GM12892 (cell line): ENCODE results near the gene CD82.

Source experiments
- DNase-seq: peaks from one replicate; pipeline ENCODE4 v3.0.0; 2011; ENCODE audit not compliant: insufficient read length
- FAIRE-seq: peaks from 2 replicates; lab custom pipeline; 2011; peaks lifted over from hg19 to GRCh38; lab: Jason Lieb, UNC
- POLR2A ChIP-seq: IDR thresholded peaks from 2 replicates; pipeline ENCODE4 v1.6.1; 2011; ENCODE audit warnings: low read depth, low read length, control low read depth
- POLR2AphosphoS5 ChIP-seq: IDR thresholded peaks from 2 replicates; pipeline ENCODE4 v1.6.1; 2011; ENCODE audit warnings: low read depth, low read length, control low read depth
- TAF1 ChIP-seq: IDR thresholded peaks from 2 replicates; pipeline ENCODE4 v1.6.1; 2011; ENCODE audit warnings: low read depth, mild to moderate bottlenecking, control low read depth, low read length, borderline replicate concordance

Gene CD82

GRCh38 chr11:44526438-44526837 is 39.0 kb upstream of the CD82 start:
- DNase-seq (no peak), FAIRE-seq (no peak)
- TF ChIP-seq POLR2A: no peak
- TF ChIP-seq POLR2AphosphoS5: no peak
- no peak for TF ChIP-seq TAF1

DNA sequence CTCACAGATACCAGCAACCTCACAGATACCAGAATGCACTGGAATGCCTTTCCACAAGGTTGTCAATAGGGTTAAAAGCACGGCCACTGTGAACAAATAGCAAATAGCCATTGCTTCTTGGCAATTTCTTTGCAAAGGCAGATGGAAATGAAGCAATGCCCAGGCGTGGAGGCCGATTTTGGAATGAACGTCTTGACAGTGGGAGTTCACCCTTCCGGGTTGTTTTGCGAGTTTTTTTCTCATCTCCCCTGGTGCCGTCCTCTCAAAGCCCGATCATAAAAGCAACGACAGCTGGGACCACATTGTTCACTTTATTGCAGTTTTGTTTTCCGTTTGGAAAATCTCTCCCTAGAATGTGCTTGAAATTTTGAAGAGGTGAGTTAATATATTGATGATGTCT is 38.0 kb upstream of the CD82 start:
- FAIRE-seq: no peak
- TF ChIP-seq POLR2A: no peak
- no peak for TF ChIP-seq POLR2AphosphoS5
- no peak for TF ChIP-seq TAF1
- DNase-seq: no peak

DNA sequence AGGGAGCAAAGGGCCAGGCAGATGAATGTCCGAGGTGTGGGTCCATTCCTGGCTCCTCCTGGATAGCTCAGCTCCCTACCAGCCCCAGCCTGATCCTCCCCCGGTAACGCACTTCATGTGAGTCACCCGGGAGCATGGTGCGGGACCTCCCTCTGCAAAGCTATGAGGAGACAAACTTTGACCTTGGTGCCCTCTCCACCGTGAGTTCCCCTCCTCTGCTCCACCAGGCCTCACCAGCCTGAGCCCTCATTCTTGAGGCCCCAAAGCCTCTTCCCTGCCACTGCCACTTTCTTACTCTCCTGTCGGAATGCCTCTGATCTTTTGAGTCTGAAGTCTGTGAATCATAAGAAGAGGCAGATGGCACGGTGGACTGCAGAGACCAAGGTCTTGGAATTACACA is 37.4 kb upstream of the CD82 start:
- DNase-seq: no peak
- FAIRE-seq: no peak
- TF ChIP-seq POLR2AphosphoS5 (no peak), POLR2A (no peak), TAF1 (no peak)

- DNase-seq (no peak), FAIRE-seq (no peak)
- TF ChIP-seq POLR2AphosphoS5 (no peak), POLR2A (no peak), TAF1 (no peak)
Observed at GRCh38 chr11:44528581-44528980, 36.9 kb upstream of the CD82 start.

DNA sequence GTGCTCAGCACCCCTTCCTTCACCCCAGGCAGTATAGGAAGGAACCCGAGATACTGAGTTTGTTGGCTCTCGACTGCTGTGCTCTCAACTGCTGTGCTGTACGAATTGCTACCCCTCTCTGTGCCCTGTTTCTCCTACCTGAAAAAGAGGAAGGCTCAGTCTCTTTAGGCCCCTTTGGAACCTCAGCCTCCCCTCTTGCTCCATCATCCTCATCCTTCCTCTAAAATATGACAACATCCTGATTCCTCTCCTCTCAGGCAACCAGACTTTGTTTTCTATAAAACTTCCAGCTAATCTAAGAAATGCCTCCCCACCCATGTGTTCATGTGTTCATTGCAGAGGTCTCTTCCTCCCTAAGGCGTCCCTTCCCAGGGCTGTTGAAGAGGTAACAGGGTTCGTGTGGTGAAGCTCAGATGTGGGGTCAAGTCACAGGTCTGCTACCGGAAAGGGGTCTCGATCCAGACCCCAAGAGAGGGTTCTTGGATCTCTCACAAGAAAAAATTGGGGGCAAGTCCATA is 35.5 kb upstream of the CD82 start:
- no peak for TF ChIP-seq POLR2A
- TF ChIP-seq POLR2AphosphoS5: no peak
- no peak for TF ChIP-seq TAF1
- DNase-seq: no peak
- FAIRE-seq: no peak

GRCh38 chr11:44530413-44531115 is 34.9 kb upstream of the CD82 start:
- no peak for DNase-seq
- FAIRE-seq: no peak
- TF ChIP-seq POLR2AphosphoS5 (no peak), POLR2A (no peak), TAF1 (no peak)

GRCh38 chr11:44531116-44531504 is 34.4 kb upstream of the CD82 start:
- TF ChIP-seq TAF1: no peak
- TF ChIP-seq POLR2AphosphoS5: no peak
- no peak for TF ChIP-seq POLR2A
- DNase-seq: no peak
- FAIRE-seq: no peak

DNA sequence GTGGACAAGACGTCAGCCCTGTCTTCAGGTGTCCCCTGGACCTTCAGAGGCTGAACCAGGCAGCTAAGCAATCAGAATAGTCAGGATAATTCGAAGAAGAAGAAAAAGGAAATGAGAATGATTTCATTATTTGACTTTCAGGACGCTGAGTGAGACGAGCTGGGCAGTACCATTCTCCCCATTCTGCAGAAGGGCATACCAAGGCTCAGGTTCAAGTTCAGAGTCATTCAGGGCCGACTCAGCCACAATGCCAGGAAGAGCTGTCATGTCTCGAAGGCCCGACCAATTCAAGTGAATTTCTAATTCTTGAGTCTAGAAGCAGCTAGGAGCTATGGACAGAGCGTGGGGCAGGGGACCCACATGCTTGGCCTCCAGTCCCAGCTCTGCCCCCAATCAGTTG is 33.8 kb upstream of the CD82 start:
- no peak for DNase-seq
- TF ChIP-seq TAF1: no peak
- TF ChIP-seq POLR2A: no peak
- TF ChIP-seq POLR2AphosphoS5: no peak
- FAIRE-seq: no peak

GRCh38 chr11:44532809-44533208 is 32.7 kb upstream of the CD82 start:
- DNase-seq (no peak), FAIRE-seq (no peak)
- TF ChIP-seq POLR2A (no peak), TAF1 (no peak), POLR2AphosphoS5 (no peak)

DNA sequence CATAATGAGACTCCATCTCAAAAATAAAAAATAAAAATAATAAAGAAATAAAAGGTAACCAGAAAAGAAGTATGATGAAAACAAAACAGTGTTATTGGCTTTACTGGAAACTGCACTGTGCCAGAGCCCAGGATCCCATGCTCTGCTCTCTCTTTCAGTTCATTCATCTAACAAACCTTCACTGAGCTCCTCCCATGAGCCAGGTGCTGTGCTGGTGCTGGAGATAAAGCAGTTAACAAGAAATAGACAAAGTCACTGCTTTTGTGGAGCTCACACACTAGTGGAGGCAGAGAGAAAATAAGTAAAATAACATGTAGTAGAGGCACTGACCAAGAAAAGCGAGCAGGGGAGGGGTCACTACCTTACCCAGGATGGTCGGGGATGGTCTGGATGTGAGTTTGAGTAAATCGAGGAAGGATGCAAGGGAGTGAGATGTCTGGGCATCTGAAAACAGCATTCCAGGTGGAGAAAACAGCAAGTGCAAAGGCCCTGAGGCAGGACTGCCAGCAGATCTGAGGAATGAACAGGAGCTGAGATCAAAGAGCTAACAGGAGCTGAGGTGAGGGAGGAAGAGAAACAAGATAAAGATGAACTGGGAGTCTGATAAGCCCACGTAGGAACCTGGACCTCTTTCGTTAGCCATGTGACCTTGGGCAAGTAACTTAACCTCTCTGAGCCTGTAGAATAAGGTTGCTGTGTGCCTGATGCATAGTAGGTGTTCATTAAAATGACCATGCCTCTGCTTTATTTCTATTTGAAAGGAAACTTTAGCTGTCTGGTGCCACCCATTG is 31.3 kb upstream of the CD82 start:
- no peak for DNase-seq
- no peak for FAIRE-seq
- TF ChIP-seq TAF1 (no peak), POLR2A (no peak), POLR2AphosphoS5 (no peak)

GRCh38 chr11:44535191-44535980 is 30.1 kb upstream of the CD82 start:
- no peak for TF ChIP-seq POLR2AphosphoS5
- no peak for TF ChIP-seq POLR2A
- TF ChIP-seq TAF1: no peak
- FAIRE-seq (no peak), DNase-seq (no peak)
